Measurements from ENCODE around the gene PGLYRP3.
"Not testable (repeated sequence)": the region's sequence is repeated elsewhere in the genome, so short reads cannot be mapped to it uniquely, and the experiment has no call there.

The PGLYRP3 gene

GRCh38 chr1:153318145-153318544, 5.4 kb upstream of the PGLYRP3 start:
- not testable (repeated sequence) for DNase-seq (ENCODE audit: extremely low read depth in 1 of 2, low read depth in 1 of 2)

DNA sequence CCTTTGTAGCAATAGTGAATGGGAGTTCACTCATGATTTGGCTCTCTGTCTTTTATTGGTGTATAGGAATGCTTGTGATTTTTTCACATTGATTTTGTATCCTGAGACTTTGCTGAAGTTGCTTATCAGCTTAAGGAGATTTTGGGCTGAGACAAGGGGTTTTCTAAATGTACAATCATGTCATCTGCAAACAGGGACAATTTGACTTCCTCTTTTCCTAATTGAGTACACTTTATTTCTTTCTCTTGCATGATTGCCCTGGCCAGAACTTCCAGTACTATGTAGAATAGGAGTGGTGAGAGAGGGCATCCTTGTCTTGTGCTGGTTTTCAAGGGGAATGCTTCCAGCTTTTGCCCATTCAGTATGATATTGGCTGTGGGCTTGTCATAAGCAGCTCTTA, 3.3 kb upstream of the PGLYRP3 start:
- DNase-seq (ENCODE audit: extremely low read depth in 1 of 2, low read depth in 1 of 2), result not testable (repeated sequence)

DNA sequence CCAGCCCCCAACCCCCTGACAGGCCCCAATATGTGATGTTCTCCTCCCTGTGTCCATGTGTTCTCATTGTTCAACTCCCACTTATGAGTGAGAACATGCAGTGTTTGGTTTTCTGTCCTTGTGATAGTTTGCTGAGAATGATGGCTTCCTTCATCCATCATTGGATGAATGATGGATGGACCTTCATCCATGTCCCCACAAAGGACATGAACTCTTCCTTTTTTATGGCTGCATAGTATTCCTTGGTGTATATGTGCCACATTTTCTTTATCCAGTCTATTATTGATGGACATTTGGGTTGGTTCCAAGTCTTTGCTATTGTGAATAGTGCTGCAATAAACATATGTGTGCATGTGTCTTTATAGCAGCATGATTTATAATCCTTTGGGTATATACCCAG, 1.6 kb upstream of the PGLYRP3 start:
- not testable (repeated sequence) for DNase-seq (ENCODE audit: extremely low read depth in 1 of 2, low read depth in 1 of 2)

DNA sequence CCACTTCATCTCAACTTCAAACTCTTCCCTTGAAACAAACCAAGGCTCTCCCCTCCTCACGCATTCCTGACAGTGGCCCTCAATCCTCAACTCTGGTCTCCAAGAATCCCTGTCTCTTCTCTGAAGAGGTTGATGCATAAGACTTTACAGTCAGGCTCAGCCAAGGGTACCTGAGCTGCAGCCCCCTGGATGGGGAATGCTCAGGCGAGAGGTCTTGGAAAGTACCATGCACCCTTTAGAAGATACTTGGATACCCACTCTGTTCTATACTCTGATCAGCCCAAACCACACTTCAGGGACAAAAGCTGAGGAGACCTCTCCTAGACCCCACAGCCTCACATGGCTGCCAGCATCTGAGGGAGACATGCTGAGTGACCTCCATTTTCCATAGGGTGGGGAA, 536 bp upstream of the PGLYRP3 start:
- DNase-seq (ENCODE audit: extremely low read depth in 1 of 2, low read depth in 1 of 2), result no peak

- no peak for DNase-seq (ENCODE audit: extremely low read depth in 1 of 2, low read depth in 1 of 2)
These were observed 2.2 kb downstream of the PGLYRP3 start for GRCh38 chr1:153310526-153310925.

DNA sequence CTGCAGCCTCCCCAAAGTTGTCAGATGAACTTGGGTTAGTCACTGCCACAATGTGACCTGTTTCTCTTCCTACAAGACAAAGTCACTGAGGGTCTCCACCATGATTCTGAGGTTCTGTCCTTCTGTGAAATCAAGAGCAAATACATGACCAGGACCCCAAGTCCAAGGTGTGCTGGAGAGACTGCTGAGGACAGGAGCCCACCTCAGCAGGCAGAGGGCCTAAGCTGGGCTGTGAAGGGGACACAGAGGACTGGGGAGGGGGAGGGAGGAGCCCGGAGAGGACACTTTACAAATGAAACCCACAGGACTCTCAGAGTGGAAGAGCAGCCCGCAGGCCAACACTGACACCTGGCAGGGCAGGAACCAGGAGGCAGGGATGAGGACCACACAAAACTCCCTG, 3.3 kb downstream of the PGLYRP3 start:
- DNase-seq (ENCODE audit: extremely low read depth in 1 of 2, low read depth in 1 of 2), result no peak

DNA sequence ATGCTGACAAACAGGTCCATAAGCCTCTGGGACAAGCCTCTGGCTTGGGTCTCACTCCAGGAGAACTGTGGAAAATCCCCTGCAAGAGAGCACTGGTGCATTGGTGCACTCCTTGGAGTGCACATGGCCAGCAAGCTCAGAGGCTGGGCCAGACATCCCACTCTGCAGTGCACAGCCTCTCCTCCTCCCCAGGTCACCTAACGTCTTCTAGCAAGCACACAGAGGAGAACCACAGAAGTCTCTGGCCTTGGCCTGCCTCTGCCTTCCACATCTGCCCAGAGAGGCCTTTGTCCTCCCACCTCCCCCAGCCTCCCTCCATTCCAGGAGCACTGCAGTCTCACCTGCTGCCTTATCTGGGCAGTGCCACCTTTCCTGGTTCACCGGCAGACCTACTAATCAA, 4.2 kb downstream of the PGLYRP3 start:
- no peak for DNase-seq (ENCODE audit: extremely low read depth in 1 of 2, low read depth in 1 of 2)

- DNase-seq (ENCODE audit: extremely low read depth in 1 of 2, low read depth in 1 of 2), result no peak
These were observed 5.5 kb downstream of the PGLYRP3 start for GRCh38 chr1:153307221-153307600.

GRCh38 chr1:153306303-153307220, 6.2 kb downstream of the PGLYRP3 start:
- DNase-seq (ENCODE audit: extremely low read depth in 1 of 2, low read depth in 1 of 2), result no peak

- no peak for DNase-seq (ENCODE audit: extremely low read depth in 1 of 2, low read depth in 1 of 2)
These were observed 7.1 kb downstream of the PGLYRP3 start for GRCh38 chr1:153305682-153306081.

DNA sequence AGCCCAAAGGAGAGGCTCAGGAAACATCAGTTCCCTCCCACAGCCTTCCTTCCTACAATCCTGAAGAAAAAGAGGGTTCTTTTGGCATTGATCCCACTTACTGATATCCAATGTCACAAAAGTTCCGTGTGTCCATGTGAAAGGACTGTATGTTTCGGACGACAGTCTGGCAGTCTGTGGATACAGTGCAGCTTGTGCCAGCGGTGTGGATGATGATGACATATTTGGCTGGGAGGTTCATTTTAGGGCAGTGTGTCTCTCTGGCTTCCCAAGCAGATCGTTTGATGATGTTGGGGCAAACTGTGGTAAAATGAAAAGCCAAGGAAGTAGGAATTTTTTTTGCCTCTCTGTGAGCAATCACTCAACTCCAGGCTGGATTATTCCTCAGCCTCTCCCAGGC, 10.4 kb downstream of the PGLYRP3 start:
- DNase-seq (ENCODE audit: extremely low read depth in 1 of 2, low read depth in 1 of 2), result no peak

- DNase-seq (ENCODE audit: extremely low read depth in 1 of 2, low read depth in 1 of 2), result no peak
These were observed 18.9 kb downstream of the PGLYRP3 start for GRCh38 chr1:153293851-153294250.

DNA sequence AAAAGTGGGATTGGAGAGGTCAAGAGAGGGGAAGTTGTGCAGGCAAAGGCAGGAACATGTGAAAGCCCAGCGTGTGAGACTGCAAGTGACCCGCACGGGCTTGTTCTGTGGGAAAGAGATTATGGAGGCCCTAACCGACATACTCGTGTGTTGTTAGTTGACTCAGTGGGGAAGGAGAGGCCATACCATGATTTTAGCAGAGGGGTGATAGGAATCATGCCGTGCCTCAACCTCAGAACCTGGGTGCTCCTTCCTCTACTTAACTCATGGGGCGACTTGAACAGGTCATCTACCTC, 19.3 kb downstream of the PGLYRP3 start:
- DNase-seq (ENCODE audit: extremely low read depth in 1 of 2, low read depth in 1 of 2), result no peak

DNA sequence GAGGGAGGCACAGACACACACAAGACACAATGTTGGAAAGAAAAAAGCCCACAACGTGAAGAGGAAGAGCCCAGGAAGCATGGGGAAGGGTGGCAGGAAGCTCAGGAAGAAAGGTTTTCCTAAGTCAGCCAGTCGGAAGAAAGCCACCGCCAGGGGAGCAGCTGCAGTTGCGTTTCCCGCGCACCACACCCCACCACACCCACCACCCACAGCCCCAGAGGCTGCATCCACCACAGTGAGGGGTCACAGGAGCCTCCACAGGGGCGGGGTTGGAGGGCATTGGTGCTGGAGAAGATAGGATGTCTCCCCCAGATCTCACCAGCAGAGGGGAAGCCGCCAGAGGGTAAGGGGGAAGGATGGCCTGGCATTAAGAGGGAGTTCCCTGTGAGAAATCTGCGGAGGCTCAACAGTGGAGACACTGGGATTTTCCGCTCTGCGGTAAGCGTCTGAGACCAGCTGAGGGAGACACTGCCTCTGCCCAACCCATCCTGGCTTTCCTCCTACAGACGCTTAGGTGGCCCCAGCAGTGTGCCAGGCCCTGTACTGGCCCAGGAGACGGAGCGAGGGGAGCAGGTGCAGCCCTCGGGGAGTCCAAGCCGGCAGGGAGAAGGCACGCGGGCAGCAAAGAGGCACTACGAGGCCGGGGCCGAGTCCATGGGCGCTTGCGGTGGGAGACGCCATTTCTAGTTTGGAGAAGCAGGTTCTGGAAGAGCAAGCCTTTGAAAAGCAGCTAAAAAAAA, 19.8 kb downstream of the PGLYRP3 start:
- DNase-seq (ENCODE audit: extremely low read depth in 1 of 2, low read depth in 1 of 2), result no peak

- no peak for DNase-seq (ENCODE audit: extremely low read depth in 1 of 2, low read depth in 1 of 2)
These were observed 20.6 kb downstream of the PGLYRP3 start for GRCh38 chr1:153292185-153292584.

GRCh38 chr1:153291514-153291913, 21.2 kb downstream of the PGLYRP3 start:
- DNase-seq (ENCODE audit: extremely low read depth in 1 of 2, low read depth in 1 of 2), result no peak

DNA sequence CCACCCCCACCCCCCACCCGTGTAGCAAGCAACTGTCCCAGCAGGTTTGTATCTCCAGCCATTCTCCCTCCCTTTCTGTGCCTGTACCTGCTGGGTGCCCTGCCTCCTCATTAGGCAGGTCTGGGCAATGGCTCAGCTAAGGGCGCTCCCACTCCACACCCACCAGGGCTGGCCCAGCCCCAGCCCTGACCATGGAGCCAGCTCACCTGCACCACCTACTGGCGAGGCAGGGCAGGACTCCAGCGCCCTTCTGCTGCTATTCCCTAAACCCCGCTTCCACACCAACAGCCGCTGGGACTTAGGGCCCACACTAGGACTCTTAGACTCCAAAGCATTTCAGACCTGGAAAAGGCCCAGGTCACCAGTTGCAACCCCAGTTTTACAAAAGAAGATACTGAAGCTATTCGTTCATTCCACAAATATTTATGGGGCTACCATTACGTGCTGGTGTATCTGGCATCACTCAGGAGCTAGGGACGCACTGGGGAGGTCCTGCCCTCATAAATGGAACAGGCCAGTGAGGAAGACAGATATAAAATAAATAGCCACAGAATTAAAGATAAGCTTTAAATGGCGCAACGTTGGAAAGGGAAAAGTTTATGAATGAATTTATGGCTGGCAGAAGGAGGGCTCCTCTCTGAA, 24.0 kb downstream of the PGLYRP3 start:
- no peak for DNase-seq (ENCODE audit: extremely low read depth in 1 of 2, low read depth in 1 of 2)

DNA sequence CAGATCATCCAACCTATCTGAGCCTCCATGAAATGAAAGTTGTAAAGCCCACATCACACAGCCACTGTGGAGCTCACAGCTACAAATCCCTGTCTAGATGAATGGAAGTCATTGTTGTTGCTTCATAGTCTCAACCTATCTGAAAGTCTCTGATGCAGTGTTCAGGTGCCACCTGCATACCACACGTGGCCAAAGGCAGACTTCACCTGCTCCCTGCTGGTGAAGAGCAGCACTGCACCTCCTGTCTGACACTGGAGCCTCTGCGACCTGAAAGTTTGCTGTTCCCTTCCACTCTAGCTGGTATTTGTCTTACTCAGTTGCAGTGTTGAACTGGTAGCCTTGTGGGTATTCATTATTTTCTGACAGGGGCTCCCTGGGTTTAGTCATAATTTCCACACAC, 34.9 kb downstream of the PGLYRP3 start:
- no peak for DNase-seq (ENCODE audit: extremely low read depth in 1 of 2, low read depth in 1 of 2)

DNA sequence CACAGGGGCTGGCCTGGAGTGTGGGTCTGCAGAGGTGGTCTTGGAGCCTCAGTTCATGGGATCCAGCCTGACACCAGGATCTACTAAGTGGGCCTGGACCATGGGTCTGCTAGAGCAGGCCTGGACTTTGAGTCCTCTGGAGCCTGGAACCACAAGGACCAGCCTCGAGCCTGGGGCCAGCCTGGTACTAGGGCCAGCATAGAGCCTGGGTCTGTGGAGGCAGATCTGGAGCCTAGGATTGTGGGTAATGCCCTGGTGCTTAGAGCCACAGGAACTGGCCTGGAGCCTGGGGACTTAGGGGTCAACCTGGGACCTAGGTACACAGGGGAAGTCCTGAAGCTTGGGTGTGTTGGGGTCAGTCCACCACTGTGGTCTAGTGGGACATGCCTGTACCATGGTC, 40.6 kb downstream of the PGLYRP3 start:
- DNase-seq (ENCODE audit: extremely low read depth in 1 of 2, low read depth in 1 of 2), result no peak

- no peak for DNase-seq (ENCODE audit: extremely low read depth in 1 of 2, low read depth in 1 of 2)
These were observed 41.0 kb downstream of the PGLYRP3 start for GRCh38 chr1:153271711-153272110.

DNA sequence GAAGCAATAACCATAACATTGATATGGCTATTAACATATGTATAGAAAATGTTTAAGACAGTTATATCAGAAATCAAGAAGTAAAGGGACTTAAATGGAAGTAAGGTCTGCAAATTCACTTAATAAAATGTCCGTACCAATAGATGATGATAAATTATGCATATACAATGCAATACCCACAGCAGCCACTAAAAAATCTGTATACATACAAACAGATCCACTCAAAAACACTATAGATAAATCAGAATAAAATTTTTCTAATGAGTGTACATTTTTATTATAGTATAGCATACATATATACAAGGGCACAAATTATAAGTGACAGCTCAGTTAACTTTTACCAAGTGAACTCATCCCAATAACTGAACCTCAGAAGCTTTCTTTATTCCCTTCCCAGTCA, 47.3 kb downstream of the PGLYRP3 start:
- DNase-seq (ENCODE audit: extremely low read depth in 1 of 2, low read depth in 1 of 2), result no peak

Data from activated CD8-positive, alpha-beta memory T cell treated with anti-CD3 and anti-CD28 coated beads for 1 hour (primary cell).